ENCODE results near the gene KIAA0753. TPM values are rescaled to one million over a fixed set of nuclear protein-coding genes. Genes with fewer than 3 reads are reported as not detected.

The KIAA0753 gene
- total RNA-seq, 1 experiment from 2014 or later: 13.0 TPM

DNA sequence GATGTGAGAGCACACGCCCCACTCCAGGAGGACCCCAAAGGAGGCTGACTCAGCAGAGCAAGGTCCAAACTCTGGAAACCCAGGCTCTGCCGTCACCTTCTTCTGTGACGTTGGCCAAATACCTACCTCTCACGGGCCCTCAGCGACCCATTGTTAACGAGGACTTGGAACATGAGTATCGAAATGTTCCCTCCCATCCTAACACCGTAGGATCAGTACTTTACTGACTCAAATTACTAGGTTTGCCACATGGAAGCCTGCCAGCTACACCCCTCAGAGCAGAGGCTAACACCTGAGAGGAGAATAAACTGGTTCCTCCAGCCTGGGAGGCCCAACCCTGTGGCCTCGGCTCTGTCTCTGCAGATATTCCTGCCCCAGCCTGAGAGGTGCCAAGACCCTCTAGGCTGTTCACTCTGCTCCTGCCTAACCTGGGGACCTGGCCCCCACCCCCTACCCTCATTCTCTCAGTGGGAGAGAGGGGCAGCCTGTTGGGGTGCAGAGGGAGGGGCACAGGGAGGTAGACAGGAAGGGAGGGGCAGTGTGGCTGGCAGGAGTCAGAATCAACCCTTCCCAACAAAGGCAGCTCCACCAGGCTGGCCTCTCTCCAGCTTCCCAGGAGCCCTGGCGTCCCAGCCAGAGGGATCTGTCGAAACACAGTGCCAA is 88.5 kb downstream of the KIAA0753 start:
- CTCF ChIA-PET: no interaction called here
- DNase-seq (ENCODE audit: low read depth, low spot score): no peak

DNA sequence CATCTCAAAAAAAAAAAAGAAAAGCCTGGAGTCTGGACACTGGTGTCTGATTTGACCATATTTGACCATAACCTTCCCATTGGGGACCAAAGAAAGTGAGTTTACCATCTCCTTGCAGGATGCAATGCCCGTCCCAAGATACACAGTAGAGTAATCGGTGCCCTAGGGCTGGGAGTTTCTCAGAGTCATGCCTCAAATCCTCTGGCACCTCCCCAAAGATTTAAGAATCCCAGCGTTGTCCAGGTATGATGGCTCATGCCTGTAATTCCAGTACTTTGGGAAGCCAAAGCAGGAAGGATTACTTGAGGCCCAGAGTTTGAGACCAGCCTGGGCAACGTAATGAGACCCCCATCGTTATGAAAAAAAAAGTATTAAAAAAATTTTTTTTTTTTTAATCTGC is 89.2 kb downstream of the KIAA0753 start:
- H3K27me3 ChIP-seq (ENCODE audit: control insufficient read depth, insufficient read depth, low read length): no peaks in the 10 kb centered on the region; the same call in 1 of the 2 replicates
- ChIA-PET POLR2A (no interaction called here), CTCF (no interaction called here)
- H3K9me3 ChIP-seq (ENCODE audit: control insufficient read depth, insufficient read depth, low read depth, low read length): no peaks in the 10 kb centered on the region
- no peaks in the 10 kb centered on the region; the same call in 1 of the 2 replicates for H3K4me1 ChIP-seq (ENCODE audit: control insufficient read depth, insufficient read depth, low read length)
- intact Hi-C loops (cut with micrococcal nuclease; ENCODE audit: unreplicated experiment): no loop called here
- no peaks in the 10 kb centered on the region for H3K36me3 ChIP-seq (ENCODE audit: control insufficient read depth, insufficient read depth, low read length)
- H3K4me3 ChIP-seq (ENCODE audit: low read depth in 2 of 2, low read length in 2 of 2): no peak overlapping the region
- in situ Hi-C loops (cut with HindIII; ENCODE audit: low pct_unique_long_range_greater_than_20kb, low sequenced_read_pairs): no loop called here
- ATAC-seq (no peak), DNase-seq (ENCODE audit: low read depth, low spot score) (no peak)
- H3K27ac ChIP-seq (ENCODE audit: low read length): no peak overlapping the region
- no peak for TF ChIP-seq POLR2AphosphoS5 (IDR thresholded peaks at IDR 0.05; ENCODE audit: low read depth, low read length)
- TF ChIP-seq, protein P1, sequence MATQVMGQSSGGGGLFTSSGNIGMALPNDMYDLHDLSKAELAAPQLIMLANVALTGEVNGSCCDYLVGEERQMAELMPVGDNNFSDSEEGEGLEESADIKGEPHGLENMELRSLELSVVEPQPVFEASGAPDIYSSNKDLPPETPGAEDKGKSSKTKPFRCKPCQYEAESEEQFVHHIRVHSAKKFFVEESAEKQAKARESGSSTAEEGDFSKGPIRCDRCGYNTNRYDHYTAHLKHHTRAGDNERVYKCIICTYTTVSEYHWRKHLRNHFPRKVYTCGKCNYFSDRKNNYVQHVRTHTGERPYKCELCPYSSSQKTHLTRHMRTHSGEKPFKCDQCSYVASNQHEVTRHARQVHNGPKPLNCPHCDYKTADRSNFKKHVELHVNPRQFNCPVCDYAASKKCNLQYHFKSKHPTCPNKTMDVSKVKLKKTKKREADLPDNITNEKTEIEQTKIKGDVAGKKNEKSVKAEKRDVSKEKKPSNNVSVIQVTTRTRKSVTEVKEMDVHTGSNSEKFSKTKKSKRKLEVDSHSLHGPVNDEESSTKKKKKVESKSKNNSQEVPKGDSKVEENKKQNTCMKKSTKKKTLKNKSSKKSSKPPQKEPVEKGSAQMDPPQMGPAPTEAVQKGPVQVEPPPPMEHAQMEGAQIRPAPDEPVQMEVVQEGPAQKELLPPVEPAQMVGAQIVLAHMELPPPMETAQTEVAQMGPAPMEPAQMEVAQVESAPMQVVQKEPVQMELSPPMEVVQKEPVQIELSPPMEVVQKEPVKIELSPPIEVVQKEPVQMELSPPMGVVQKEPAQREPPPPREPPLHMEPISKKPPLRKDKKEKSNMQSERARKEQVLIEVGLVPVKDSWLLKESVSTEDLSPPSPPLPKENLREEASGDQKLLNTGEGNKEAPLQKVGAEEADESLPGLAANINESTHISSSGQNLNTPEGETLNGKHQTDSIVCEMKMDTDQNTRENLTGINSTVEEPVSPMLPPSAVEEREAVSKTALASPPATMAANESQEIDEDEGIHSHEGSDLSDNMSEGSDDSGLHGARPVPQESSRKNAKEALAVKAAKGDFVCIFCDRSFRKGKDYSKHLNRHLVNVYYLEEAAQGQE (IDR thresholded peaks at IDR 0.05; ENCODE audit: insufficient read depth in 1 of 2, low read depth in 2 of 2, low read length in 1 of 2): no peak
- TF ChIP-seq TCF7L2 (IDR thresholded peaks at IDR 0.05; ENCODE audit: low read depth, low read length): no peak
- TF ChIP-seq, protein P2, sequence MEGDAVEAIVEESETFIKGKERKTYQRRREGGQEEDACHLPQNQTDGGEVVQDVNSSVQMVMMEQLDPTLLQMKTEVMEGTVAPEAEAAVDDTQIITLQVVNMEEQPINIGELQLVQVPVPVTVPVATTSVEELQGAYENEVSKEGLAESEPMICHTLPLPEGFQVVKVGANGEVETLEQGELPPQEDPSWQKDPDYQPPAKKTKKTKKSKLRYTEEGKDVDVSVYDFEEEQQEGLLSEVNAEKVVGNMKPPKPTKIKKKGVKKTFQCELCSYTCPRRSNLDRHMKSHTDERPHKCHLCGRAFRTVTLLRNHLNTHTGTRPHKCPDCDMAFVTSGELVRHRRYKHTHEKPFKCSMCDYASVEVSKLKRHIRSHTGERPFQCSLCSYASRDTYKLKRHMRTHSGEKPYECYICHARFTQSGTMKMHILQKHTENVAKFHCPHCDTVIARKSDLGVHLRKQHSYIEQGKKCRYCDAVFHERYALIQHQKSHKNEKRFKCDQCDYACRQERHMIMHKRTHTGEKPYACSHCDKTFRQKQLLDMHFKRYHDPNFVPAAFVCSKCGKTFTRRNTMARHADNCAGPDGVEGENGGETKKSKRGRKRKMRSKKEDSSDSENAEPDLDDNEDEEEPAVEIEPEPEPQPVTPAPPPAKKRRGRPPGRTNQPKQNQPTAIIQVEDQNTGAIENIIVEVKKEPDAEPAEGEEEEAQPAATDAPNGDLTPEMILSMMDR (IDR thresholded peaks at IDR 0.05): no peak
- TF ChIP-seq SIN3A (IDR thresholded peaks at IDR 0.05; ENCODE audit: borderline replicate concordance, insufficient read depth, low read depth, low read length): no peak
- no TSS peak for BruUV-seq (replicated peaks)

More for the DNA sequence above, 88.5 kb downstream of the KIAA0753 start:
- TF ChIP-seq, protein P1 (IDR thresholded peaks at IDR 0.05; ENCODE audit: insufficient read depth in 1 of 2, low read depth in 2 of 2, low read length in 1 of 2): no peak
- TF ChIP-seq TCF7L2 (IDR thresholded peaks at IDR 0.05; ENCODE audit: low read depth, low read length) (no peak), POLR2AphosphoS5 (IDR thresholded peaks at IDR 0.05; ENCODE audit: low read depth, low read length) (no peak), SIN3A (IDR thresholded peaks at IDR 0.05; ENCODE audit: borderline replicate concordance, insufficient read depth, low read depth, low read length) (no peak)
- TF ChIP-seq, protein P2 (IDR thresholded peaks at IDR 0.05): no peak
- H3K9me3 ChIP-seq (ENCODE audit: control insufficient read depth, insufficient read depth, low read depth, low read length): no peaks in the 10 kb centered on the region
- peaks cover under 1% of the 10 kb centered on the region for H3K27me3 ChIP-seq (ENCODE audit: control insufficient read depth, insufficient read depth, low read length)
- POLR2A ChIA-PET: no interaction called here
- no TSS peak for BruUV-seq (replicated peaks)
- no peaks in the 10 kb centered on the region for H3K36me3 ChIP-seq (ENCODE audit: control insufficient read depth, insufficient read depth, low read length)
- H3K4me3 ChIP-seq (ENCODE audit: low read depth in 2 of 2, low read length in 2 of 2): no peak overlapping the region
- ATAC-seq: no peak
- no peaks in the 10 kb centered on the region; the same call in 1 of the 2 replicates for H3K4me1 ChIP-seq (ENCODE audit: control insufficient read depth, insufficient read depth, low read length)
- in situ Hi-C loops (cut with HindIII; ENCODE audit: low pct_unique_long_range_greater_than_20kb, low sequenced_read_pairs) (no loop called here), intact Hi-C loops (cut with micrococcal nuclease; ENCODE audit: unreplicated experiment) (no loop called here)
- no peak overlapping the region for H3K27ac ChIP-seq (ENCODE audit: low read length)

Measured in Panc1 (cell line).